WTC11 (cell line): ENCODE measurements around the gene CNTNAP2. TPM values are rescaled to one million over a fixed set of nuclear protein-coding genes. Genes with fewer than 3 reads are reported as not detected.

ENCODE experiments used
- ATAC-seq: fragments of 200-7000 bp; cut with Tn5 transposase; 2 replicates; pipeline ENCODE4 v1.10.0; 2021; ENCODE audit warnings: mild to moderate bottlenecking, moderate library complexity
- CTCF ChIA-PET: fragments of 300-600 bp; sonication (Branson Sonifier 250); formaldehyde crosslinking; loops from one replicate; lab custom pipeline; 2021; ENCODE audit warnings: antibody characterized with exemption; lab: Charles Lee
- POLR2A ChIA-PET: fragments of 350-600 bp; sonication (Branson Sonifier 250); formaldehyde crosslinking; loops from one replicate; lab custom pipeline; 2021; ENCODE audit warnings: antibody characterized with exemption; lab: Charles Lee
- DNase-seq: peaks from one replicate; pipeline ENCODE4 v3.0.0; 2021; ENCODE audit warnings: low spot score
- H3K27ac Mint-ChIP-seq: 2 replicates; pipeline ENCODE4 v1.8.0; 2021; ENCODE audit warnings: mixed read lengths
- H3K27me3 Mint-ChIP-seq: 2 replicates; pipeline ENCODE4 v1.8.0; 2021; ENCODE audit warnings: low read depth, mild to moderate bottlenecking, moderate library complexity, mixed read lengths
- H3K36me3 Mint-ChIP-seq: 2 replicates; pipeline ENCODE4 v1.8.0; 2021; ENCODE audit warnings: mixed read lengths
- H3K4me1 Mint-ChIP-seq: 2 replicates; pipeline ENCODE4 v1.8.0; 2022; ENCODE audit warnings: mixed read lengths
- H3K4me3 Mint-ChIP-seq: 2 replicates; pipeline ENCODE4 v1.8.0; 2021; ENCODE audit warnings: mild to moderate bottlenecking, moderate library complexity, mixed read lengths
- H3K9me3 Mint-ChIP-seq: 2 replicates; pipeline ENCODE4 v1.8.0; 2021; ENCODE audit warnings: mixed read lengths
- ATF1 ChIP-seq: sonication (generic); formaldehyde crosslinking; IDR thresholded peaks from 2 replicates; pipeline ENCODE4 v1.8.1; 2023; ENCODE audit warnings: mild to moderate bottlenecking, moderate library complexity, missing genetic modification reagents
- CBFB ChIP-seq: sonication (generic); formaldehyde crosslinking; IDR thresholded peaks from 2 replicates; pipeline ENCODE4 v1.8.1; 2022; ENCODE audit warnings: mild to moderate bottlenecking, low read depth, missing genetic modification reagents
- CREB1 ChIP-seq: sonication (generic); formaldehyde crosslinking; IDR thresholded peaks from 2 replicates; pipeline ENCODE4 v1.8.0; 2023; ENCODE audit warnings: mild to moderate bottlenecking, missing genetic modification reagents
- ERG ChIP-seq: fragments of 250-450 bp; sonication (Bioruptor Pico); IDR thresholded peaks from 2 replicates; pipeline ENCODE4 v1.8.0; 2021; ENCODE audit warnings: mild to moderate bottlenecking
- FOXJ3 ChIP-seq: sonication (generic); formaldehyde crosslinking; IDR thresholded peaks from 2 replicates; pipeline ENCODE4 v1.9.0; 2021; ENCODE audit warnings: missing genetic modification reagents, mild to moderate bottlenecking, borderline replicate concordance
- FOXK1 ChIP-seq: sonication (generic); formaldehyde crosslinking; IDR thresholded peaks from 2 replicates; pipeline ENCODE4 v1.8.0; 2022; ENCODE audit warnings: mild to moderate bottlenecking, moderate library complexity, missing genetic modification reagents
- GTF2I ChIP-seq: fragments of 250-450 bp; sonication (Bioruptor Pico); conservative IDR thresholded peaks from 2 replicates; pipeline ENCODE4 v1.4.0; 2021; ENCODE audit warnings: mild to moderate bottlenecking
- JUN ChIP-seq: sonication (generic); formaldehyde crosslinking; IDR thresholded peaks from 2 replicates; pipeline ENCODE4 v1.8.0; 2023; ENCODE audit warnings: mild to moderate bottlenecking, missing genetic modification reagents
- KAT7 ChIP-seq: sonication (generic); formaldehyde crosslinking; IDR thresholded peaks from 2 replicates; pipeline ENCODE4 v1.8.1; 2023; ENCODE audit warnings: missing genetic modification reagents, mild to moderate bottlenecking, borderline replicate concordance
- MXD4 ChIP-seq: fragments of 250-450 bp; sonication (Bioruptor Pico); IDR thresholded peaks from 2 replicates; pipeline ENCODE4 v1.8.0; 2021; ENCODE audit warnings: mild to moderate bottlenecking, moderate library complexity, borderline replicate concordance
- MYBL2 ChIP-seq: sonication (generic); formaldehyde crosslinking; IDR thresholded peaks from 2 replicates; pipeline ENCODE4 v1.8.1; 2023; ENCODE audit warnings: mild to moderate bottlenecking, moderate library complexity, missing genetic modification reagents
- NR1H2 ChIP-seq: sonication (generic); formaldehyde crosslinking; IDR thresholded peaks from 2 replicates; pipeline ENCODE4 v1.9.0; 2021; ENCODE audit warnings: mild to moderate bottlenecking, moderate library complexity, missing genetic modification reagents
- NR3C1 ChIP-seq: sonication (generic); formaldehyde crosslinking; conservative IDR thresholded peaks from 2 replicates; pipeline ENCODE4 v1.8.1; 2023; ENCODE audit warnings: low read depth, mild to moderate bottlenecking, missing genetic modification reagents
- RELA ChIP-seq: sonication (generic); formaldehyde crosslinking; IDR thresholded peaks from 2 replicates; pipeline ENCODE4 v1.8.1; 2022; ENCODE audit warnings: missing genetic modification reagents, mild to moderate bottlenecking, borderline replicate concordance
- SMAD4 ChIP-seq: sonication (generic); formaldehyde crosslinking; IDR thresholded peaks from 2 replicates; pipeline ENCODE4 v1.8.0; 2022; ENCODE audit warnings: mild to moderate bottlenecking, missing genetic modification reagents
- SOX15 ChIP-seq: fragments of 250-450 bp; sonication (Bioruptor Pico); IDR thresholded peaks from 2 replicates; pipeline ENCODE4 v1.9.0; 2021; ENCODE audit warnings: mild to moderate bottlenecking
- TCF7 ChIP-seq: sonication (generic); formaldehyde crosslinking; IDR thresholded peaks from 2 replicates; pipeline ENCODE4 v1.8.0; 2022; ENCODE audit warnings: mild to moderate bottlenecking, low read depth, missing genetic modification reagents, moderate library complexity
- TEAD4 ChIP-seq: sonication (generic); formaldehyde crosslinking; IDR thresholded peaks from 2 replicates; pipeline ENCODE4 v1.8.0; 2022; ENCODE audit warnings: mild to moderate bottlenecking, missing genetic modification reagents
- ZBTB21 ChIP-seq: sonication (generic); formaldehyde crosslinking; IDR thresholded peaks from 2 replicates; pipeline ENCODE4 v1.8.1; 2023; ENCODE audit warnings: mild to moderate bottlenecking, missing genetic modification reagents, borderline replicate concordance
- ZNF138 ChIP-seq: sonication (generic); formaldehyde crosslinking; conservative IDR thresholded peaks from 2 replicates; pipeline ENCODE4 v1.8.1; 2022; ENCODE audit warnings: mild to moderate bottlenecking, moderate library complexity, missing genetic modification reagents
- ZNF219 ChIP-seq: sonication (generic); formaldehyde crosslinking; IDR thresholded peaks from 2 replicates; pipeline ENCODE4 v1.8.0; 2023; ENCODE audit warnings: missing genetic modification reagents, mild to moderate bottlenecking, borderline replicate concordance
- ZNF263 ChIP-seq: sonication (generic); formaldehyde crosslinking; IDR thresholded peaks from 2 replicates; pipeline ENCODE4 v1.8.1; 2022; ENCODE audit warnings: low read depth, mild to moderate bottlenecking, moderate library complexity, missing genetic modification reagents
- ZNF317 ChIP-seq: sonication (generic); formaldehyde crosslinking; IDR thresholded peaks from 2 replicates; pipeline ENCODE4 v1.8.1; 2023; ENCODE audit warnings: low read depth, mild to moderate bottlenecking, moderate library complexity, missing genetic modification reagents, borderline replicate concordance
- ZNF671 ChIP-seq: fragments of 250-450 bp; sonication (Bioruptor Pico); IDR thresholded peaks from 2 replicates; pipeline ENCODE4 v1.8.0; 2021; ENCODE audit warnings: mild to moderate bottlenecking
- total RNA-seq: library from RNA; stranded (reverse); gene quantifications from 3 replicates; pipeline ENCODE4 v1.2.3, GENCODE V29; 2021
- TF ChIP-seq, protein P1 (sequence below): sonication (generic); formaldehyde crosslinking; IDR thresholded peaks from 2 replicates; pipeline ENCODE4 v1.8.1; 2022; ENCODE audit warnings: mild to moderate bottlenecking, moderate library complexity, missing genetic modification reagents
- TF ChIP-seq, protein P2 (sequence below): sonication (generic); formaldehyde crosslinking; conservative IDR thresholded peaks from 2 replicates; pipeline ENCODE4 v1.8.1; 2023; ENCODE audit warnings: mild to moderate bottlenecking, low read depth, missing genetic modification reagents, moderate library complexity
- TF ChIP-seq, protein P3 (sequence below): sonication (generic); formaldehyde crosslinking; IDR thresholded peaks from 2 replicates; pipeline ENCODE4 v1.8.0; 2022; ENCODE audit warnings: mild to moderate bottlenecking, missing genetic modification reagents
- TF ChIP-seq, protein P4 (sequence below): sonication (generic); formaldehyde crosslinking; IDR thresholded peaks from 2 replicates; pipeline ENCODE4 v1.8.1; 2022; ENCODE audit warnings: mild to moderate bottlenecking, missing genetic modification reagents, moderate library complexity, borderline replicate concordance
- TF ChIP-seq, protein P5 (sequence below): sonication (generic); formaldehyde crosslinking; IDR thresholded peaks from 2 replicates; pipeline ENCODE4 v1.8.0; 2023; ENCODE audit warnings: missing genetic modification reagents

CNTNAP2 gene
- total RNA-seq, 1 experiment from 2014 or later, result 63.8 TPM

GRCh38 chr7:147047696-147048095 lies 931.1 kb downstream of the CNTNAP2 start:
- H3K27me3 Mint-ChIP-seq, result no peaks in the 10 kb centered on the region
- peaks cover 4% of the 10 kb centered on the region for H3K9me3 Mint-ChIP-seq
- DNase-seq, result no peak
- ATAC-seq, result no peak
- CTCF ChIA-PET, result no interaction called here
- peaks cover 4% of the 10 kb centered on the region for H3K4me1 Mint-ChIP-seq
- no peak overlapping the region for H3K4me3 Mint-ChIP-seq
- POLR2A ChIA-PET, result interaction anchor here (0.7 kb wide), 1 partner anchor 8 kb away, joined by 7 read pairs; no protein-coding TSS in a partner anchor
- TF ChIP-seq, protein P1, sequence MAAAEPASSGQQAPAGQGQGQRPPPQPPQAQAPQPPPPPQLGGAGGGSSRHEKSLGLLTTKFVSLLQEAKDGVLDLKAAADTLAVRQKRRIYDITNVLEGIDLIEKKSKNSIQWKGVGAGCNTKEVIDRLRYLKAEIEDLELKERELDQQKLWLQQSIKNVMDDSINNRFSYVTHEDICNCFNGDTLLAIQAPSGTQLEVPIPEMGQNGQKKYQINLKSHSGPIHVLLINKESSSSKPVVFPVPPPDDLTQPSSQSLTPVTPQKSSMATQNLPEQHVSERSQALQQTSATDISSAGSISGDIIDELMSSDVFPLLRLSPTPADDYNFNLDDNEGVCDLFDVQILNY (CRISPR knock-in tag), result no peak
- TF ChIP-seq TEAD4 (no peak), ZNF671 (CRISPR knock-in tag) (no peak), FOXJ3 (CRISPR knock-in tag) (no peak), NR1H2 (CRISPR knock-in tag) (no peak), ZNF263 (CRISPR knock-in tag) (no peak), ZNF317 (CRISPR knock-in tag) (no peak), TCF7 (CRISPR knock-in tag) (no peak), CBFB (CRISPR knock-in tag) (no peak), KAT7 (CRISPR knock-in tag) (no peak), SMAD4 (CRISPR knock-in tag) (no peak), NR3C1 (CRISPR knock-in tag) (no peak), ZBTB21 (CRISPR knock-in tag) (no peak), RELA (no peak), ERG (CRISPR knock-in tag) (no peak)
- TF ChIP-seq, protein P2, sequence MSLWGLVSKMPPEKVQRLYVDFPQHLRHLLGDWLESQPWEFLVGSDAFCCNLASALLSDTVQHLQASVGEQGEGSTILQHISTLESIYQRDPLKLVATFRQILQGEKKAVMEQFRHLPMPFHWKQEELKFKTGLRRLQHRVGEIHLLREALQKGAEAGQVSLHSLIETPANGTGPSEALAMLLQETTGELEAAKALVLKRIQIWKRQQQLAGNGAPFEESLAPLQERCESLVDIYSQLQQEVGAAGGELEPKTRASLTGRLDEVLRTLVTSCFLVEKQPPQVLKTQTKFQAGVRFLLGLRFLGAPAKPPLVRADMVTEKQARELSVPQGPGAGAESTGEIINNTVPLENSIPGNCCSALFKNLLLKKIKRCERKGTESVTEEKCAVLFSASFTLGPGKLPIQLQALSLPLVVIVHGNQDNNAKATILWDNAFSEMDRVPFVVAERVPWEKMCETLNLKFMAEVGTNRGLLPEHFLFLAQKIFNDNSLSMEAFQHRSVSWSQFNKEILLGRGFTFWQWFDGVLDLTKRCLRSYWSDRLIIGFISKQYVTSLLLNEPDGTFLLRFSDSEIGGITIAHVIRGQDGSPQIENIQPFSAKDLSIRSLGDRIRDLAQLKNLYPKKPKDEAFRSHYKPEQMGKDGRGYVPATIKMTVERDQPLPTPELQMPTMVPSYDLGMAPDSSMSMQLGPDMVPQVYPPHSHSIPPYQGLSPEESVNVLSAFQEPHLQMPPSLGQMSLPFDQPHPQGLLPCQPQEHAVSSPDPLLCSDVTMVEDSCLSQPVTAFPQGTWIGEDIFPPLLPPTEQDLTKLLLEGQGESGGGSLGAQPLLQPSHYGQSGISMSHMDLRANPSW (CRISPR knock-in tag), result no peak
- TF ChIP-seq, protein P3, sequence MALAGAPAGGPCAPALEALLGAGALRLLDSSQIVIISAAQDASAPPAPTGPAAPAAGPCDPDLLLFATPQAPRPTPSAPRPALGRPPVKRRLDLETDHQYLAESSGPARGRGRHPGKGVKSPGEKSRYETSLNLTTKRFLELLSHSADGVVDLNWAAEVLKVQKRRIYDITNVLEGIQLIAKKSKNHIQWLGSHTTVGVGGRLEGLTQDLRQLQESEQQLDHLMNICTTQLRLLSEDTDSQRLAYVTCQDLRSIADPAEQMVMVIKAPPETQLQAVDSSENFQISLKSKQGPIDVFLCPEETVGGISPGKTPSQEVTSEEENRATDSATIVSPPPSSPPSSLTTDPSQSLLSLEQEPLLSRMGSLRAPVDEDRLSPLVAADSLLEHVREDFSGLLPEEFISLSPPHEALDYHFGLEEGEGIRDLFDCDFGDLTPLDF (CRISPR knock-in tag), result no peak
- no peaks in the 10 kb centered on the region for H3K36me3 Mint-ChIP-seq
- no peak overlapping the region for H3K27ac Mint-ChIP-seq

DNA sequence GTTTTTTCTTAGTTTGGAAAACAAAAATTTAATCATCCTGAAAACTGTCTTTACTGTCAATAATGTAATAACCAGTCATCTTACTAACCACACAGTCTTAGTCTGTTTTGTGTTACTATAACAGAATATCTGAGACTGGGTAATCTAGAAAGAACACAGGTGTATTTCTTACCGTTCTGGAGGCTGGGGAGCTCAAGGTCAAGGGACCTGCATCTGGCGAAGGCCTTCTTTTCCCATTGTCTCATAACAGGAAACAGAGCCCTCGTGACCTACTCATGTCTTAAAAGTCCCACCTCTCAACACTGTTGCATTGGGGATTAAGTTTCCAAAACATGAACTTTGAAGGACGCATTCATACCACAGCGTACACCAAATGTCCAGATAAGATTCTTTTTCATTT lies 932.3 kb downstream of the CNTNAP2 start:
- H3K27ac Mint-ChIP-seq, result no peak overlapping the region
- peaks cover 5% of the 10 kb centered on the region for H3K4me1 Mint-ChIP-seq
- POLR2A ChIA-PET, result no interaction called here
- no peak overlapping the region for H3K4me3 Mint-ChIP-seq
- DNase-seq, result no peak
- no peak for ATAC-seq
- H3K9me3 Mint-ChIP-seq, result peaks cover 4% of the 10 kb centered on the region
- no peaks in the 10 kb centered on the region for H3K27me3 Mint-ChIP-seq
- no peaks in the 10 kb centered on the region for H3K36me3 Mint-ChIP-seq
- CTCF ChIA-PET, result no interaction called here
- TF ChIP-seq ATF1 (CRISPR knock-in tag), result no peak
- TF ChIP-seq, protein P4, sequence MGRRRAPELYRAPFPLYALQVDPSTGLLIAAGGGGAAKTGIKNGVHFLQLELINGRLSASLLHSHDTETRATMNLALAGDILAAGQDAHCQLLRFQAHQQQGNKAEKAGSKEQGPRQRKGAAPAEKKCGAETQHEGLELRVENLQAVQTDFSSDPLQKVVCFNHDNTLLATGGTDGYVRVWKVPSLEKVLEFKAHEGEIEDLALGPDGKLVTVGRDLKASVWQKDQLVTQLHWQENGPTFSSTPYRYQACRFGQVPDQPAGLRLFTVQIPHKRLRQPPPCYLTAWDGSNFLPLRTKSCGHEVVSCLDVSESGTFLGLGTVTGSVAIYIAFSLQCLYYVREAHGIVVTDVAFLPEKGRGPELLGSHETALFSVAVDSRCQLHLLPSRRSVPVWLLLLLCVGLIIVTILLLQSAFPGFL (CRISPR knock-in tag), result no peak
- no peak for TF ChIP-seq ZNF138 (CRISPR knock-in tag)
- TF ChIP-seq CREB1 (CRISPR knock-in tag), result no peak
- TF ChIP-seq, protein P1 (CRISPR knock-in tag), result no peak
- TF ChIP-seq MXD4 (CRISPR knock-in tag), result no peak
- TF ChIP-seq FOXK1, result no peak
- TF ChIP-seq MYBL2, result no peak
- no peak for TF ChIP-seq SOX15 (CRISPR knock-in tag)
- TF ChIP-seq GTF2I (CRISPR knock-in tag), result no peak
- no peak for TF ChIP-seq JUN (CRISPR knock-in tag)
- no peak for TF ChIP-seq ZNF219
- TF ChIP-seq, protein P5, sequence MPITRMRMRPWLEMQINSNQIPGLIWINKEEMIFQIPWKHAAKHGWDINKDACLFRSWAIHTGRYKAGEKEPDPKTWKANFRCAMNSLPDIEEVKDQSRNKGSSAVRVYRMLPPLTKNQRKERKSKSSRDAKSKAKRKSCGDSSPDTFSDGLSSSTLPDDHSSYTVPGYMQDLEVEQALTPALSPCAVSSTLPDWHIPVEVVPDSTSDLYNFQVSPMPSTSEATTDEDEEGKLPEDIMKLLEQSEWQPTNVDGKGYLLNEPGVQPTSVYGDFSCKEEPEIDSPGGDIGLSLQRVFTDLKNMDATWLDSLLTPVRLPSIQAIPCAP, result no peak
- TF ChIP-seq RELA, result no peak
